Small intestine (tissue), 7 donors: ENCODE data around the gene HOXB2. TPM values are rescaled to one million over a fixed set of nuclear protein-coding genes. Genes with fewer than 3 reads are reported as not detected.

Source experiments
- DNase-seq, 2 donors: peaks; one replicate each; pipeline versions ENCODE4 v3.0.0 to v3.0.0-alpha.2; 2013
- FAIRE-seq: peaks from 2 replicates; lab custom pipeline; 2012; peaks lifted over from hg19 to GRCh38; lab: Jason Lieb, UNC
- H3K27ac ChIP-seq, 3 donors: one replicate each; pipeline ENCODE4 v1.5.1; 2013; ENCODE audit warnings: low read length in 2 of 3, mild to moderate bottlenecking in 2 of 3, control low read depth in 1 of 3, inconsistent platforms in 1 of 3, low read depth in 1 of 3, moderate library complexity in 1 of 3
- H3K27me3 ChIP-seq, 3 donors: one replicate each; pipeline ENCODE4 v1.6.1; 2013; ENCODE audit warnings: low read length in 3 of 3, inconsistent platforms in 1 of 3; ENCODE audit not compliant: control insufficient read depth in 3 of 3, insufficient read depth in 3 of 3
- H3K36me3 ChIP-seq, 3 donors: one replicate each; pipeline ENCODE4 v1.6.1; 2013; ENCODE audit warnings: low read length in 3 of 3, inconsistent platforms in 1 of 3, low read depth in 1 of 3, mild to moderate bottlenecking in 1 of 3, moderate library complexity in 1 of 3; ENCODE audit not compliant: control insufficient read depth in 3 of 3, insufficient read depth in 2 of 3
- H3K4me1 ChIP-seq, 3 donors: one replicate each; pipeline ENCODE4 v1.6.1; 2013; ENCODE audit warnings: low read length in 2 of 3, inconsistent platforms in 1 of 3, low read depth in 1 of 3, mild to moderate bottlenecking in 1 of 3, moderate library complexity in 1 of 3; ENCODE audit not compliant: control insufficient read depth in 3 of 3, insufficient read depth in 2 of 3
- H3K4me3 ChIP-seq, 3 donors: one replicate each; pipeline ENCODE4 v1.5.1; 2013; ENCODE audit warnings: low read length in 3 of 3, control low read depth in 1 of 3, inconsistent platforms in 1 of 3, low read depth in 1 of 3, mild to moderate bottlenecking in 1 of 3, moderate library complexity in 1 of 3
- H3K9me3 ChIP-seq, 2 donors: one replicate each; pipeline ENCODE4 v1.6.1; 2013; ENCODE audit warnings: low read depth in 1 of 2, low read length in 1 of 2; ENCODE audit not compliant: control insufficient read depth in 2 of 2, insufficient read depth in 1 of 2
- WGBS, 3 donors: extraction: QIAGEN DNeasy Blood & Tissue Kit; methylation state at CpG; one replicate each; pipeline ENCODE4 v1.1.7; 2013; 5-methylcytosine and 5-hydroxymethylcytosine counted together
- polyA plus RNA-seq, 4 donors: library from polyadenylated mRNA; stranded (reverse) in 3 of 4; unstranded in 1 of 4; fragments of 200-250 nt in 3 of 4; fragments of 120-200 nt in 1 of 4; gene quantifications; one replicate each; pipeline versions ENCODE4 v1.2.1 to v1.2.3, GENCODE V29; 2013
- donor health status: healthy with polysubstance abuse.
- donor health status: control.
- donor health status: control.
- donor health status: Bipolar disorder and iron deficiency.
- donor health status: healthy.

The HOXB2 gene
- polyA plus RNA-seq, 4 donors: 0.89 to 9.5 (median 6.2) TPM

DNA sequence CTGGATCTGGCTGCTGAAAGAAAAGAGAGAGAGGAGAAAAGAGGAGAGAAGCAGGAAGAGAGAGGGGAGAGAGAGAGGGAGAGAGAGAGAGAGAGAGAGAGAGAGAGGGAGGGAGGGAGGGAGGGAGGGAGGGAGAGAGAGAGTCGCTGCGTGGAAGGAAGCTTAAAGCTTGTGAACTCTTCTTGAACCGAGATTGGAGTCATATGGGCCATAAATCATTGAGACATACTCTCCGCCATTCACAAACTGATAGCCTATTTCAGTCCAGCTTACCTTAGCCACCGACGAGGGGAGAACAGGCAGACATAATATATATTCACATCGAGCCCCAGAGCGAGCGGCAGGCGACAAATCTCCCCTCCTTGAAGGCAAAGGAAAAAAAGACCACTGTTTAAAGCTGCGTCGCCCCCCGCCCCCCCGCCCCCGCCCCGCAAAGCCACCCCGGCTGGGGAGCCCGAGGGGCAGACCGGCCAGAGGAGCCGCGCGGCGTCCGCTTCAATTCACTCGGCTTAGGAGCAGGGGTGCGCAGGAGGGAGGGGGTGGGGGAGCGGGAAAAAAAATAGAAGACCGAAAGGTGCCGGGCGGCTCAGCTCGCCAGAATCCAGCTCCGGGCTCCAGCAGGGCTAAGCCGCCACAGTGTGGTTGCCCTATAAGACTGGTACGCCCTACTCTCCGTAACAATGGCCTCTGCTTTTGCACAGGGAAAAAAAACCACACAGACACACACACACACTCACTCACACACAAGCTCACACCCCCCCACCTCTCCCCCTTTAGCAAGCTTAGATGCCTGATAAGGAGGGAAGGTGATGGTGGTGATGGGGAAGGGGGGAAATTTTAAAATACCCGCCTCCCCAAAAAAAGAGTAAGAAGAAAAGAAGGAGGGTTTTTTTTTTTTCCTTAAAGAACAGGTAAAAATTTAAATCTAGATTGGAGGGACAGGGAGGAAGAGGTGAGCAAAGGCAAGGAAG lies 10.6 kb upstream of the HOXB2 start:
- Histone ChIP-seq H3K4me1 (peaks cover 0 to 45% (median 0%) of the 10 kb centered on the region in 3 donors), H3K9me3 (no peaks in the 10 kb centered on the region), H3K36me3 (peaks cover 0 to 38% (median 0%) of the 10 kb centered on the region in 3 donors), H3K27ac (peak overlapping the region in 2 of 3 donors; percentile 63 to 84), H3K4me3 (peak overlapping the region in 2 of 3 donors; percentile 8 to 27), H3K27me3 (peaks cover 0 to 87% (median 4%) of the 10 kb centered on the region in 3 donors)
- FAIRE-seq (no peak), DNase-seq (peak in 1 of 2 donors; percentile 82)
- 5 to 20% (median 11%) methylated on average over 36 of the region's 36 CpGs for WGBS, 3 donors

GRCh38 chr17:48554412-48555257 lies 9.7 kb upstream of the HOXB2 start:
- Histone ChIP-seq H3K4me1 (peaks cover 0 to 40% (median 0%) of the 10 kb centered on the region in 3 donors), H3K36me3 (peaks cover 0 to 43% (median 0%) of the 10 kb centered on the region in 3 donors), H3K4me3 (peak overlapping the region in 1 of 3 donors; percentile 27), H3K27ac (peak overlapping the region in 2 of 3 donors; percentile 53 to 82), H3K9me3 (no peaks in the 10 kb centered on the region), H3K27me3 (peaks cover 0 to 88% (median 8%) of the 10 kb centered on the region in 3 donors)
- DNase-seq (peak in 1 of 2 donors; percentile 25), FAIRE-seq (no peak)
- WGBS, 3 donors: 32 to 36% (median 36%) methylated on average over 44 of the region's 44 CpGs

- H3K27ac ChIP-seq: peak overlapping the region in 2 of 3 donors; percentile 53 to 82
- peaks cover 0 to 85% (median 8%) of the 10 kb centered on the region in 3 donors for H3K27me3 ChIP-seq
- 52 to 66% (median 65%) methylated on average over 1 of the region's 1 CpG for WGBS, 3 donors
- peaks cover 0 to 37% (median 0%) of the 10 kb centered on the region in 3 donors for H3K36me3 ChIP-seq
- H3K4me1 ChIP-seq: peaks cover 0 to 36% (median 0%) of the 10 kb centered on the region in 3 donors
- no peak overlapping the region for H3K4me3 ChIP-seq
- no peaks in the 10 kb centered on the region for H3K9me3 ChIP-seq
- FAIRE-seq: no peak
- peak in 1 of 2 donors; percentile 3 for DNase-seq
Measured at GRCh38 chr17:48553826-48554225, 8.9 kb upstream of the HOXB2 start.

GRCh38 chr17:48553190-48553547 lies 8.3 kb upstream of the HOXB2 start:
- H3K9me3 ChIP-seq: no peaks in the 10 kb centered on the region
- H3K27ac ChIP-seq: peak overlapping the region in 2 of 3 donors; percentile 53 to 88
- H3K27me3 ChIP-seq: peaks cover 0 to 84% (median 8%) of the 10 kb centered on the region in 3 donors
- H3K36me3 ChIP-seq: peaks cover 0 to 36% (median 0%) of the 10 kb centered on the region in 3 donors
- no peak for FAIRE-seq
- 50 to 59% (median 54%) methylated on average over 5 of the region's 5 CpGs for WGBS, 3 donors
- H3K4me1 ChIP-seq: peaks cover 0 to 38% (median 3%) of the 10 kb centered on the region in 3 donors
- peak in 1 of 2 donors; percentile 14 for DNase-seq
- H3K4me3 ChIP-seq: no peak overlapping the region

- DNase-seq (peak in 1 of 2 donors; percentile 8), FAIRE-seq (no peak)
- Histone ChIP-seq H3K27ac (peak overlapping the region in 2 of 3 donors; percentile 64 to 88), H3K4me1 (peaks cover 0 to 38% (median 3%) of the 10 kb centered on the region in 3 donors), H3K4me3 (no peak overlapping the region), H3K9me3 (no peaks in the 10 kb centered on the region), H3K27me3 (peaks cover 0 to 84% (median 8%) of the 10 kb centered on the region in 3 donors), H3K36me3 (peaks cover 0 to 32% (median 0%) of the 10 kb centered on the region in 3 donors)
- 39 to 48% (median 43%) methylated on average over 6 to 11 of the region's 11 CpGs for WGBS, 3 donors
Measured at GRCh38 chr17:48552466-48553189, 7.7 kb upstream of the HOXB2 start.

DNA sequence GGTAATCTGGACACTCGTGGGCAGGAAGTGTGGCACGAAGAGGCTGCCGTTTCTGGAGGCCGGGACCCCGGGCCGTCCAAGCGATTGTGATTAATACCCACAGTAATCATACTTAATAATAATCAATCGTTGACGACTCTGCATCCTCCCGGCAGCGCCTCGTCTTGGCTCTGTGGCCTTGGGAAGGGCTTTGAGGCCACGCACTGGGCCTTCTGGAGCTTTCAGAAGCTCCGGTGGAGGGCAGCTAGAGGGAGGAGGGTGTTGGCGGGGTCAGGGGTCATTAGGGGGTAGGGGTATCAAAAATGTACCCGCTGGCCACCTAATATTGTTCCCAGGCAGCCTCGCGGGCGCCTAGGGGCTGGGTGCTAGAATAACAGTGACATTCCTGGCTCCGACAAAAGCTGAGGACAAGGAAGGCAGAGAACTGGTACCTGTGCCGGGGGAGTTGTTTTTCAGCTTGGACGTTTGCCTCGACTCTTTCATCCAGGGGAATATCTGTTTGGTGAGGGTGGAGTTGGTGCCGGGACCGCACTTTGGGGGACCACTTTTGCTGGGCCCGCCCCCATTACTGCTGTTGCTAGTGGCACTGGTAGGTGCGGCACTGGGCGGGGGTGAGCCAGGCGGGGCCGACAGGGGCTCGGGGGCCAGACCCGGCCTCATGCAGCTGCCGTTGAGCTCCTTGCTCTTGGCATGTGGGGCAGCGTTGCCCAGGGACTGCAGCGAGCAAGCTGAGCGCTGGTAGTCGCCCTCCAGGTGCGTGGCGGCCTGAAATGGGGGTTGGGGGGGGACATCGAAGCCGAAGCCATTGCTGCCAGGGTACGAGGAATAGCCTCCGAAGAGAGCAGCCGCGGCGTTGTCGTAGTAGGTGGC lies 6.9 kb upstream of the HOXB2 start:
- no peaks in the 10 kb centered on the region for H3K9me3 ChIP-seq
- H3K27ac ChIP-seq: peak overlapping the region in 2 of 3 donors; percentile 64 to 88
- peaks cover 0 to 30% (median 0%) of the 10 kb centered on the region in 3 donors for H3K36me3 ChIP-seq
- no peak for FAIRE-seq
- peaks cover 0 to 84% (median 8%) of the 10 kb centered on the region in 3 donors for H3K27me3 ChIP-seq
- DNase-seq: peak in 1 of 2 donors; percentile 7
- WGBS, 3 donors: 43 to 52% (median 52%) methylated on average over 43 to 47 of the region's 47 CpGs
- peaks cover 0 to 32% (median 3%) of the 10 kb centered on the region in 3 donors for H3K4me1 ChIP-seq
- no peak overlapping the region for H3K4me3 ChIP-seq

DNA sequence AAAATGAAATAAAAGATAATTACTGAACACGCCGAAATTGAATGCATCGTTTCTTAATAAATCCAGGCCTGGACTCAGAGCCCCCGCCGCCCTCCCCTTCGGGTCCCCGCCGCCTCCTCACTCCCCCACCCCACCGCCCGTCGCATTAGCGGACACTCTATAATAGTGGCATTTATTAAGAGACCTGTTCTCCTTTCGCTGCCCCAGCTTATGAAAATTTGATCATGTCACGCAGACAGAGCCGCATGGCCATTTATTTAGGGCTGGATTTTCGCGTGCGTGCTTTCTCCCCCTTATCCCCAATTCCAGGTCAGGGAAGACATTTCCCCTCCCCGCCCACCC lies 6.3 kb upstream of the HOXB2 start:
- H3K27me3 ChIP-seq: peaks cover 0 to 84% (median 8%) of the 10 kb centered on the region in 3 donors
- peaks cover 0 to 33% (median 3%) of the 10 kb centered on the region in 3 donors for H3K4me1 ChIP-seq
- FAIRE-seq: no peak
- 34 to 58% (median 51%) methylated on average over 19 of the region's 19 CpGs for WGBS, 3 donors
- no peak overlapping the region for H3K4me3 ChIP-seq
- peak in 1 of 2 donors; percentile 8 for DNase-seq
- peak overlapping the region in 2 of 3 donors; percentile 64 to 88 for H3K27ac ChIP-seq
- no peaks in the 10 kb centered on the region for H3K9me3 ChIP-seq
- peaks cover 0 to 30% (median 0%) of the 10 kb centered on the region in 3 donors for H3K36me3 ChIP-seq
